Measurements from ENCODE around the gene GRK1.

GRK1 gene

GRCh38 chr13:113632706-113633484 is 34.1 kb upstream of the GRK1 start:
- DNase-seq (ENCODE audit: low spot score), result no peak

- DNase-seq (ENCODE audit: low spot score), result no peak
Observed at GRCh38 chr13:113633485-113633873, 33.5 kb upstream of the GRK1 start.

GRCh38 chr13:113634279-113635047 is 32.6 kb upstream of the GRK1 start:
- no peak for DNase-seq (ENCODE audit: low spot score)

- DNase-seq (ENCODE audit: low spot score), result no peak
Observed at GRCh38 chr13:113635048-113635420, 32.0 kb upstream of the GRK1 start.

- no peak for DNase-seq (ENCODE audit: low spot score)
Observed at GRCh38 chr13:113635709-113636108, 31.3 kb upstream of the GRK1 start.

GRCh38 chr13:113636266-113636963 is 30.6 kb upstream of the GRK1 start:
- no peak for DNase-seq (ENCODE audit: low spot score)

GRCh38 chr13:113637262-113638160 is 29.5 kb upstream of the GRK1 start:
- no peak for DNase-seq (ENCODE audit: low spot score)

GRCh38 chr13:113638173-113638746 is 28.8 kb upstream of the GRK1 start:
- DNase-seq (ENCODE audit: low spot score), result no peak

GRCh38 chr13:113638806-113639205 is 28.2 kb upstream of the GRK1 start:
- DNase-seq (ENCODE audit: low spot score), result no peak

GRCh38 chr13:113639616-113640262 is 27.3 kb upstream of the GRK1 start:
- DNase-seq (ENCODE audit: low spot score), result no peak

GRCh38 chr13:113641426-113641825 is 25.6 kb upstream of the GRK1 start:
- DNase-seq (ENCODE audit: low spot score), result no peak

- no peak for DNase-seq (ENCODE audit: low spot score)
Observed at GRCh38 chr13:113642563-113642962, 24.5 kb upstream of the GRK1 start.

- no peak for DNase-seq (ENCODE audit: low spot score)
Observed at GRCh38 chr13:113643593-113643992, 23.4 kb upstream of the GRK1 start.

GRCh38 chr13:113644800-113645199 is 22.2 kb upstream of the GRK1 start:
- no peak for DNase-seq (ENCODE audit: low spot score)

- DNase-seq (ENCODE audit: low spot score), result no peak
Observed at GRCh38 chr13:113645329-113645728, 21.7 kb upstream of the GRK1 start.

GRCh38 chr13:113646376-113646775 is 20.6 kb upstream of the GRK1 start:
- DNase-seq (ENCODE audit: low spot score), result no peak

- no peak for DNase-seq (ENCODE audit: low spot score)
Observed at GRCh38 chr13:113646921-113647340, 20.1 kb upstream of the GRK1 start.

GRCh38 chr13:113647351-113648215 is 19.4 kb upstream of the GRK1 start:
- DNase-seq (ENCODE audit: low spot score), result no peak

- no peak for DNase-seq (ENCODE audit: low spot score)
Observed at GRCh38 chr13:113648216-113648610, 18.8 kb upstream of the GRK1 start.

- no peak for DNase-seq (ENCODE audit: low spot score)
Observed at GRCh38 chr13:113649212-113649611, 17.8 kb upstream of the GRK1 start.
